Stimulated activated CD8-positive, alpha-beta memory T cell treated with anti-CD3 and anti-CD28 coated beads, Interleukin-12 subunit alpha, Interleukin-12 subunit beta, amount 100 ng/mL, for 24 hours (primary cell): ENCODE results near the gene DACH1.

Source experiments
- DNase-seq: peaks from one replicate; pipeline ENCODE4 v3.0.0-alpha.2; 2020; ENCODE audit errors: extremely low read depth

Gene DACH1

GRCh38 chr13:71489041-71489440 lies 378.0 kb downstream of the DACH1 start:
- no peak for DNase-seq

- no peak for DNase-seq
Observed at GRCh38 chr13:71488201-71488600, 378.8 kb downstream of the DACH1 start.

- DNase-seq: no peak
Observed at GRCh38 chr13:71485913-71486312, 381.1 kb downstream of the DACH1 start.

GRCh38 chr13:71483733-71484132 lies 383.3 kb downstream of the DACH1 start:
- no peak for DNase-seq

- no peak for DNase-seq
Observed at GRCh38 chr13:71481501-71481900, 385.5 kb downstream of the DACH1 start.

GRCh38 chr13:71481046-71481445 lies 386.0 kb downstream of the DACH1 start:
- DNase-seq: no peak

GRCh38 chr13:71477735-71478134 lies 389.3 kb downstream of the DACH1 start:
- DNase-seq: no peak

GRCh38 chr13:71474936-71475335 lies 392.1 kb downstream of the DACH1 start:
- DNase-seq: no peak

- no peak for DNase-seq
Observed at GRCh38 chr13:71469626-71470025, 397.4 kb downstream of the DACH1 start.

- no peak for DNase-seq
Observed at GRCh38 chr13:71464686-71465085, 402.3 kb downstream of the DACH1 start.

GRCh38 chr13:71461892-71462291 lies 405.1 kb downstream of the DACH1 start:
- DNase-seq: no peak

GRCh38 chr13:71460211-71460610 lies 406.8 kb downstream of the DACH1 start:
- DNase-seq: no peak

GRCh38 chr13:71459708-71460107 lies 407.3 kb downstream of the DACH1 start:
- no peak for DNase-seq

- no peak for DNase-seq
Observed at GRCh38 chr13:71457645-71458044, 409.4 kb downstream of the DACH1 start.

GRCh38 chr13:71456136-71456535 lies 410.9 kb downstream of the DACH1 start:
- DNase-seq: no peak

- DNase-seq: no peak
Observed at GRCh38 chr13:71454509-71454908, 412.5 kb downstream of the DACH1 start.

- DNase-seq: no peak
Observed at GRCh38 chr13:71448080-71448630, 418.8 kb downstream of the DACH1 start.

- DNase-seq: no peak
Observed at GRCh38 chr13:71437704-71438103, 429.3 kb downstream of the DACH1 start.

GRCh38 chr13:71430681-71431080 lies 436.3 kb downstream of the DACH1 start:
- no peak for DNase-seq

- no peak for DNase-seq
Observed at GRCh38 chr13:71417205-71417604, 449.8 kb downstream of the DACH1 start.

GRCh38 chr13:71412231-71412630 lies 454.8 kb downstream of the DACH1 start:
- DNase-seq: no peak

GRCh38 chr13:71408416-71408815 lies 458.6 kb downstream of the DACH1 start:
- no peak for DNase-seq

- no peak for DNase-seq
Observed at GRCh38 chr13:71399631-71400215, 467.3 kb downstream of the DACH1 start.

GRCh38 chr13:71396149-71396548 lies 470.9 kb downstream of the DACH1 start:
- DNase-seq: no peak
